ENCODE results near the gene MCOLN2.

MCOLN2 gene

GRCh38 chr1:84985365-84985764 is 11.5 kb downstream of the MCOLN2 start:
- no peak for DNase-seq (ENCODE audit: low read depth)

GRCh38 chr1:84982395-84982794 is 14.5 kb downstream of the MCOLN2 start:
- DNase-seq (ENCODE audit: low read depth): no peak

DNA sequence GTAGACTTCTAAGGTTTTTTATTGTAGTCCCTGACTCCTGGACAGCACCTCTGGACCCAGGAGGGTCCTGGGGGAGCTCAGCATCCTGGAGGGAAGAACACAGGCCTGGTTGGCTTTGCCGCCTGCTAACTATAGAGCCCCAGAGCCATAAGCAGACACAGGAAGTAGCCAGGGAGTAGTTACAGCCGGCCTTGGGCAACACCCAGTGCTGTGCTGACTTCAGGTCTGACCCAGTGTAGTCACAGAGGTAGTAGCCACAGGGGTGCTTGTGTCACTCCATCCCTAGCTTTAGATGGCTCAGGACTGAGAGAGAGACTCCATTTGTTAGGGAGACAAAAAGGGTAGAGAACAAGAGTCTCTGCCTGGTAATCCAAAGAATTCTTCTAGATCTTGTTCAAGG is 21.9 kb downstream of the MCOLN2 start:
- DNase-seq (ENCODE audit: low read depth): no peak

- no peak for DNase-seq (ENCODE audit: low read depth)
Measured at GRCh38 chr1:84973498-84974334, 23.2 kb downstream of the MCOLN2 start.

- DNase-seq (ENCODE audit: low read depth): no peak
Measured at GRCh38 chr1:84972377-84972987, 24.4 kb downstream of the MCOLN2 start.

DNA sequence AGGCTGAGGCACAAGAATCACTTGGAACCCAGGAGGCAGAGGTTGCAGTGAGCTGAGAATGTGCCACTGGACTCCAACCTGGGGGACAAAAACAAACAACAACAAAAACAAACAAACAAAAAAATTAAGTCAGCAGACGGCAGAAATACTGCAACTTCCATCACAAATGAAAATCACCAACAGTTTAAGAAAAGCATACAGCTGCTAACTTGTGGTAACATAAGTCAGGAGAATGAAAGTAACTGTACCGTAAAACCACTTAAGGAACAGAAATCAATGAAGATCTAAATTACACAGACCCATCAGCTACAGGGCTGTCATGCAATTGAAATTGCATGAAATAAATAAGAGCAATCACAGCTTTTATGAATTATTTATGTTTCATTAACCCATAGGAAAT is 25.0 kb downstream of the MCOLN2 start:
- no peak for DNase-seq (ENCODE audit: low read depth)

DNA sequence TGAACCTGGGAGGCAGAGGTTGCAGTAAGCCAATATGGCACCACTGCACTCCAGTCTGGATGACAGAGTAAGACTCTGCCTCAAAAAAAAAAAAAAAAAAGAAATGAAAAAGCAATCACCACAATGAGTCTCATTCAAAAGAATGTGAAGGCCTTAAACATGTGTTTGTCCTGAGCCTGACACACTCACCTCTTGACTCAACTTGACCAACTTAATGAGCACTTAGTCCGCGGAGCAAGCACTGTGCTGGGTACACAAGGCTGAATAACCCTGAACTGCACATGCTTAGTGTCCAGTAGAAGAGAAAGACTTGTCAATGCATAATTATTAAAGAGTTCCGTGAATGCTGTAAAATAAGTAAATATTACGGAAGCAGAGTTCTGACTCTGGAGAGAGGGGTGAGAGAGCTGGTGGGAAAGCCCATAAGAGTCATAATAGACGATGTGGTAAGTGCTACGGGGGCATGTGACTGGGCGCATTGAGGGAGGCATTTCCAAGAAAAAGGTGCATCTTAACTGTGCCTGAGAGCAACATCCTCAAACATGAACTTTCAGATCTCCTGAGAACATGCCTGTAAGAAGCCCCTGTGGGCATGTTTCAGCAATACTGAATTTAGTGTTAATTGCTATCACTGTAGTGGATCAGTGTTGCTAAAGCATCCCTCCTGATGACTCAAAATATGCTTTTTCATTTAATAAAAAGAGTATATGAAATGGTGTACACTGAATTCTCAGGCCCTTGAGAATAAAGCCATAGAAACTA is 27.2 kb downstream of the MCOLN2 start:
- no peak for DNase-seq (ENCODE audit: low read depth)

GRCh38 chr1:84968865-84969264 is 28.0 kb downstream of the MCOLN2 start:
- DNase-seq (ENCODE audit: low read depth): no peak

- DNase-seq (ENCODE audit: low read depth): no peak
Measured at GRCh38 chr1:84968101-84968500, 28.8 kb downstream of the MCOLN2 start.

- no peak for DNase-seq (ENCODE audit: low read depth)
Measured at GRCh38 chr1:84967666-84968065, 29.2 kb downstream of the MCOLN2 start.

DNA sequence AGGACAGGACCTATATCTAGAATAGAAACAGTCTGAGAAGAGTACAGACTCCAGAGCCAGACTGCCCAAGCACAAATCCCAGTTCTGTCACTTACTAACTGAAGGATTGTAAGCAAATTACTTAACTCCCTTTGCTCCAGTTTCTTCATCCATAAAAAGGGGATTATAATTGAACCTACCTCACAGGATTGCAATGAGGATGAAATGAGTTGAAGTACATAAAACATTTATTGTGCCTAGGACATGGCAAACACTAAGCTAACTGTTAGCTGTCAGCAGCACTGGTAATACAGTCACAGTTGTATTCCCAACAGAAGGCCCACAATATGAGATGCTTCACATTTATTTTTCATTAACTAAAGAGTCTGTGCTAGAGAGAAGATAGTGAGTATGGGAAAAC is 33.9 kb downstream of the MCOLN2 start:
- no peak for DNase-seq (ENCODE audit: low read depth)

DNA sequence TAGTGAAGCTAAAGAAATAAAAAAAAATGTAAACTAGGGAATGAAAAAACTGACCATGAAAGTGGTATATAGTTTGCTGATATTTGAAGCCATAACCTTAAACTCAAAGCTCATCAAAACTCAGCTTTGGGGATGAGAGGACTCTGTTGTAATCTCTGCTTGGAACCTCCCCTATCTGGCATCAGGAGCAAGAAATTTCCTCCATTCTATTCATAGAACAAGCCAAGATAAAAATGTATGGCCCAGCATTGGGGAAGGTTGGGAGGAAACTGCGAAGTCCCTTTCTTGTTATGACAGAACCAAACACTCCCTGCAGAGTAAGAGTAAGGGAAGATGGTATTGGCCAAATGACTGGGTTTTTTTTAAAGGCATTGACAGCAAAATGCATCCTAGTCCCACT is 35.6 kb downstream of the MCOLN2 start:
- DNase-seq (ENCODE audit: low read depth): no peak

DNA sequence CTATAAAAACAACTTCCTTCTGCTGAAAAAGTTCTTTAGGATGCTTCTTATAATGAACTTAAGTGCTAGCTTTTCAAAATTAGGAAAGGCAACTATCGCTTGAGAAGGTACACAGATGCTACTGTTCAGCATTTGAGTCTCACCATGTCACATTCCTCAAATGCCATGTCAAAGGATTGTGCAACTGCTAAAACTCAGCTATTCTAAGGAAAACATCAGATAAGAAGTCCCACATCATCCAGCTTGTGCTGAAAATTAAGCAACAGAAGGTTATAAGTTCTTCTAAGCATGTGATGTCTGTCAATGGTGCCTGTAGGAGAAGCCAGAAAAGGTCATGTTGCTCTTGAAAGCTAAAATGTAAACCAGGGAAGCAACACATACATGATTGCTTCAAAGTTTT is 36.5 kb downstream of the MCOLN2 start:
- DNase-seq (ENCODE audit: low read depth): peak; percentile 58

DNA sequence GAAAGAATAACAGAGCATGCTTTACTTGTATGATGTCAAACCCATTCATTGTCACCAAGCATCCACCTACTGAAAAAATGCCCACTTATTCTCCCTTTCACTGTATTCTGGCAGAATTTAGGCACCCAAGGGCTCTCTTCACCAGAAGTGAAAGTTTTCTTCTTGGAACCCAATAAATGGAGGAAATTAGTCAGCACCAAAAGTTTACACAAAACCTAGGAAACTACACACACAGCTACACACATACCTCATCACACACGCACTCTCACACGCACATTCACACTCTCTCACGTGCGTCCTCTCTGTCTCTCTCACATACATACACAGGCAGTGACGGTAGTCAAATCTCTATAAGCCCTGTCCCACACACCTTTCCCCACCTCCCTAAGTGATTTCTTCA is 37.6 kb downstream of the MCOLN2 start:
- no peak for DNase-seq (ENCODE audit: low read depth)

DNA sequence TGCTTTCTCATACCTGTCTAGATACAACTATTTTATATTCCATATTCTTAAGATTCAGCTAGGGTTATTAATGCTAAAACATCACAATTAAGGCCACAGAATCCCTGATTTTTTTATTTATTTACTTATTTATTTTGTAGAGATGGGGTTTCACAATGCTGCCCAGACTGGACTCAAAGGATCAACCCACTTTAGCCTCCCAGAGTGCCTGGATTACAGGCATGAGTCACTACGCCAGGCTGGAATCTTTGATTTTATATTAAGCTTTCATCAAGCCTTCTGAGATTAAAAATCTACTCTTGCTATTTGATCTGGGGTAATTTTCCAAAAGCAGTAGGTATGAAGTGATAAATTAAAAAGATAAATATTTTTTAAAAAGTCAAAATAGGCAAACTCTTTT is 38.9 kb downstream of the MCOLN2 start:
- DNase-seq (ENCODE audit: low read depth): no peak

DNA sequence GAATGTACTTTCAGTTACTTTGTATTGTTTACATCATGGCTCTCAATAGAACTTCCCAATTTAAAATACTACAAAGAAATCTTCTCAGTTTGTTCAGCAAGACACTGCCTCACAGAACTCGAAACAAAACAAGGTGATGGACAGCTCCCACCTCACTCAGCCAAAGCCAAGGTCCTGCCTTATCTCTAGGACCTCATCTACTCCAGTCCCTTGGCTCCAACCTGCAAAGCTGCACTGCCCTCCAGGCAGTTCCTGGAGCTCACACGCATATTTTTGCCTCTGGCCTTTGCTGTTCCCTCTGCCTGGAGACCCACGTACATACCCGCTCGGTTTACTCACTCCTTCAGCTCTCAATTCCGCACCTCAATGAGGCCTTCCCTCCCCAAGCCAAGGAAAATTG is 40.3 kb downstream of the MCOLN2 start:
- no peak for DNase-seq (ENCODE audit: low read depth)

- DNase-seq (ENCODE audit: low read depth): no peak
Measured at GRCh38 chr1:84956097-84956496, 40.8 kb downstream of the MCOLN2 start.

DNA sequence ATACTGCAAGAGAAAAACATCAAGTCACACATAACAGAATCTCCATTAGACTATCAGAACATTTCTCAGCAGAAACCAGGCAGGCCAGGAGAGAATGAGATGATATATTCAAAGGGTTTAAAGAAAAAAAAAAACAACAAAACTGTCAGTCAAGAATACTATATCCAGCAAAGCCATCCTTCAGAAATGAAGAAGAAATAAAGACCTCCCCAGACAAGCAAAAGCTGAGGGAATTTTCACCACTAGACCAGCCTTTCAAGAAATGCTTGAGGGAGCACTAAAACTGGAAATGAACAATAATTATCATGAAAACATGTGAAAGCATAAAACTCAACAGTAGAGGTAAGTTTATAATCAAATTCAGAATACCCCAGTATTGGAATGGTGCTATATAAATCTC is 47.2 kb downstream of the MCOLN2 start:
- DNase-seq (ENCODE audit: low read depth): no peak

GRCh38 chr1:84947536-84948410 is 49.1 kb downstream of the MCOLN2 start:
- no peak for DNase-seq (ENCODE audit: low read depth)

DNA sequence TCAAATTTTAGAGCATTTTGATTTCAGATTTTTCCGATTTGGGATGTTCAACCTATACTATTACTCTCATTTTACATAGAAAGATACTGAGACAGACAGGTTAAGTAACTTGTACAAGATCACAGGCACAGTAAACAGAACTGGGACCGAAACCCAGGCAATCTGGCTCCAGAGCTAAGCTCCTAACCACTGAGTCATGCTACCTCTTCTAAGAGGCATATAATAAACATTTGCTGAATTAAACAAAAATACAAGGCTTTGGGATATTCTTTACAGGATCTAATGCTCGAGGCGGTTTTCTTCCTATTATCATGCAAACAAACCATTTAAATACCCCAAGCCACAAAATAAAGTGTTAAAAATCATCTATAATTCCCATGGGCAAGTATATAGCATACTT is 50.3 kb downstream of the MCOLN2 start:
- DNase-seq (ENCODE audit: low read depth): no peak

- peak; percentile 92 for DNase-seq (ENCODE audit: low read depth)
Measured at GRCh38 chr1:84944767-84945486, 52.0 kb downstream of the MCOLN2 start.

Measured in HS-5 (cell line).